Measurements from ENCODE around the gene VASH1. TPM values are rescaled to one million over a fixed set of nuclear protein-coding genes. Genes with fewer than 3 reads are reported as not detected.
A peak's percentile ranks its signal among the peaks of the same experiment; 100 is the strongest.

The VASH1 gene
- total RNA-seq, 1 experiment from 2014 or later = 1.4 TPM

DNA sequence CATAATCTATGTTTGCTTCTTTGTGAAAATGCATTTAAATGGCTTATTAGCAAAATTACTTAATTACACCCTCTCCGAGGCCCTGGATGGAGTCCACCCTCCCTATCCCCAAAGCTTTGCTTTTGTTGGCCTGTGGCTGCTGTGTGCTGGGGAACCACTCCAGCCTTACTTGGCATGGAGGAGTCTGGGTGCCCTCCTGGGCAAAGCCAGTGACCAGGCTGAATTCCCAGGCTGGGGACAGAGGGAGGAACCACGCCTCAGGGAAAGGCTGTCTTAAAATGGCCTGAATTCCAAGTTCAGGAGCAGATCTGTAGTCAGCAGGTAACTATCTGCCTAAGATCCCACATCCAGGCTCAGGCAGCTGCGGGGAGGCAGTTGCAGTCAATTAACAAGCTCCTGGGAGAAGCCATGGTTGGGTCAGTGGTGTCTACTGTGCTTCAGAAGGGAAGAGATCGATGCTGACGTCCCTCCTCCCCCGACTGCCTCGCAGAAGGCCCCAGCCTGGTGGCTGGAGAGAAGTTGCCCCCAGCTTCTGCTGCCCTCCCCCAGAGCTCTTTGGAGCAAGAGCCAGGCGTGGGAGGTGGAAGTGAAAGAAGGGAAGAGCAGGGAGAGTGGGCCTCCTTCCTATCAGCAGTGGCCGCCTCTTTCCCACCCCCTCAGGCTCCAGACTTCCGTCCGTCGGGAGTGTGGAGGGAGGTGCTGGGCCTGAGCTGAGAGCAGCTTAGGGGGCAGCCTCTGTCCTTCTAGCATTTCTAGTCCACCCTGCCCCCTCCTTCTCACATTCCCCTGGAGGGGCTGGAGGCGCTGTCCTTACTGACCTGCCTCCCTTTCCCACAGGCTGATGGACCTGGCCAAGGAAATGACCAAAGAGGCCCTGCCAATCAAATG, 11.3 kb downstream of the VASH1 start:
- CTCF ChIA-PET = interaction anchor here (1.1 to 3.1 kb wide), 2 partner anchors 11 to 62 kb away, joined by 3 to 6 read pairs; no protein-coding TSS in a partner anchor
- H3K4me3 Mint-ChIP-seq (ENCODE audit: low read depth, unreplicated experiment) = no peak overlapping the region

DNA sequence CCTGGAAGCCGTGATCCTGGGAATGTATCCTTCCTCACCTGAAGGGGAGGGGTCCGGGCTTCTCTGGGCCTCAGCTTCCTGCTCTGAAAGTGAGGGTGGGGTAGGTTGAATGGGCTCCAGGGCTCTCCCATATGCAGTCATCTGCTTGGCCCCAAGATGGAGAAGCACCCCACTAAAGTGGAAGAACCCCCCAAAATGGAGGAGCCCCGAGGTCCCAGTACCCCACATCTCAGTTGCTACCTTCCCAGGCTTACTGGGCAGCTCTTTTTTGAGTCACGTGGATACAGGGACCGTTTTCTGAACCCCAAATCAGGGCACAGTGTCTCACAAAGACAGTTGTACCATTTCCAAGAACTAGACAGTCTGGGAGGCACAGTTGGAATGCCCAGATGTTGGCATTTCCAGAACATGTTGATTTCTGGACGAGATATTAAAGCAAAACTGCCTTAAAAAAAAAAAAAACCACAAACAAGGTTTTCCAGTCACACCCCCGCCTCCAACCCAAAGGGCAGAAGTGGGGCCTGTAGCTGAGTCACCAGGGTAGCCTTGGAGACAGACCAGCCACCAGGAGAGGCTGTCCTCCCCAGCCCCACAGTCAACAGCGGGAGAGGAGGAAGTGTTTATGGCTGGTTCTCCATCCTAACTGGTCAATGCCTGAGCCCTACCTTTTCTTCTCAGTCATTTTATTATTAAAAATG, 12.1 kb downstream of the VASH1 start:
- Mint-ChIP-seq H3K4me3 (ENCODE audit: low read depth, unreplicated experiment) (no peak overlapping the region), H3K9me3 (ENCODE audit: low read depth, unreplicated experiment) (no peaks in the 10 kb centered on the region), H3K4me1 (ENCODE audit: low read depth, unreplicated experiment) (no peaks in the 10 kb centered on the region), H3K36me3 (ENCODE audit: insufficient read depth, unreplicated experiment) (peaks cover 8% of the 10 kb centered on the region), H3K27ac (ENCODE audit: unreplicated experiment) (no peak overlapping the region), H3K27me3 (ENCODE audit: unreplicated experiment) (peaks cover 23% of the 10 kb centered on the region)
- intact Hi-C loops (cut with micrococcal nuclease; ENCODE audit: unreplicated experiment) = no loop called here
- CTCF ChIA-PET = interaction anchor here (0.9 to 1.1 kb wide), 2 partner anchors 30 to 63 kb away, joined by 3 read pairs; no protein-coding TSS in a partner anchor
- DNase-seq = peak; percentile 75
- no TSS peak for BruUV-seq (replicated peaks)
- TF ChIP-seq, protein P1, sequence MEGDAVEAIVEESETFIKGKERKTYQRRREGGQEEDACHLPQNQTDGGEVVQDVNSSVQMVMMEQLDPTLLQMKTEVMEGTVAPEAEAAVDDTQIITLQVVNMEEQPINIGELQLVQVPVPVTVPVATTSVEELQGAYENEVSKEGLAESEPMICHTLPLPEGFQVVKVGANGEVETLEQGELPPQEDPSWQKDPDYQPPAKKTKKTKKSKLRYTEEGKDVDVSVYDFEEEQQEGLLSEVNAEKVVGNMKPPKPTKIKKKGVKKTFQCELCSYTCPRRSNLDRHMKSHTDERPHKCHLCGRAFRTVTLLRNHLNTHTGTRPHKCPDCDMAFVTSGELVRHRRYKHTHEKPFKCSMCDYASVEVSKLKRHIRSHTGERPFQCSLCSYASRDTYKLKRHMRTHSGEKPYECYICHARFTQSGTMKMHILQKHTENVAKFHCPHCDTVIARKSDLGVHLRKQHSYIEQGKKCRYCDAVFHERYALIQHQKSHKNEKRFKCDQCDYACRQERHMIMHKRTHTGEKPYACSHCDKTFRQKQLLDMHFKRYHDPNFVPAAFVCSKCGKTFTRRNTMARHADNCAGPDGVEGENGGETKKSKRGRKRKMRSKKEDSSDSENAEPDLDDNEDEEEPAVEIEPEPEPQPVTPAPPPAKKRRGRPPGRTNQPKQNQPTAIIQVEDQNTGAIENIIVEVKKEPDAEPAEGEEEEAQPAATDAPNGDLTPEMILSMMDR (IDR thresholded peaks at IDR 0.05; ENCODE audit: unreplicated experiment) = no peak

More for the DNA sequence above, 11.3 kb downstream of the VASH1 start:
- no TSS peak for BruUV-seq (replicated peaks)
- H3K9me3 Mint-ChIP-seq (ENCODE audit: low read depth, unreplicated experiment) = no peaks in the 10 kb centered on the region
- DNase-seq = no peak
- H3K27ac Mint-ChIP-seq (ENCODE audit: unreplicated experiment) = no peak overlapping the region
- H3K27me3 Mint-ChIP-seq (ENCODE audit: unreplicated experiment) = peaks cover 23% of the 10 kb centered on the region
- TF ChIP-seq, protein P1 (IDR thresholded peaks at IDR 0.05; ENCODE audit: unreplicated experiment) = no peak
- no peaks in the 10 kb centered on the region for H3K4me1 Mint-ChIP-seq (ENCODE audit: low read depth, unreplicated experiment)
- peaks cover 8% of the 10 kb centered on the region for H3K36me3 Mint-ChIP-seq (ENCODE audit: insufficient read depth, unreplicated experiment)
- intact Hi-C loops (cut with micrococcal nuclease; ENCODE audit: unreplicated experiment) = no loop called here

DNA sequence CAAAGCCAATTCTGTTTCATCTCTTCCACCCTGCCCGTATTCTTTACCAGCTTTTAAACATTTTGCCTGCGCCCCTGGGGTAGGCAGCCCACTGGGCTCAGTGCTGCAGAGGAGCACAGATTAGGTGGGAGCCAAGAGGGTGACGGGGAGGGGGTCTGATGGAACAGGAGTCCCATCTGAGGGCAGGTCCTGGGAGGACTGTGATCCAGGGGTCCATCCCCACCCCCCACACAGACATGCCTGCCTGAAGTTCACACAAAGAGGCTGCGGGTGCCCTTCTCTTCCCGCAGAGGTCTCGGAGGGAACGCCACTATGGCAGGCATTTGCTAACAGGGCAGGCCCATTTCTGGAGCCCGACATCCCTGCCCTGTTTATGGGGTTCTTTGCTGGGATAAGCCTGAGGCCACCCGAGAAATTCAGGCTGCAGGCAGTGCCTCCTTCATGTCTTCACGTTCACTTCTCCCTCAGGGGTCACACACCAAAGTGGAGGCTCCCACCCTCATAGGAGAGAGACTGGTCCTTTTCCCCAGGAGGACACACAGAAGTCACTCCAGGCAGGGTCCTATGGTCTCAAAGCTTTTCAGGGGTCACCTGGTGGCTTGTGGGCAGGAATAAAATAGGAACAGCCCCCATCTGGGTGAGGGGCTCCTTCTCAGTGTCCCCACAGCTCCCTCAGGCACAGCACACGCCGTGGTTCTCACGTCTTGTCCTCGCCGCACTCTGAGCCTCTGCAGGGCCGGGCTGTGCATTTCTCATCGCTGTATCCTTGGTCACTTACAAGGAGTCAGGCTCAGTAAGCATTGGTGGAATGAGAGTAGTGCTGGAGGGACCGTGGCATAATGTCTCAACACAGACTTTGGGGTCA, 12.9 kb downstream of the VASH1 start:
- peaks cover 13% of the 10 kb centered on the region for H3K36me3 Mint-ChIP-seq (ENCODE audit: insufficient read depth, unreplicated experiment)
- CTCF ChIA-PET = interaction anchor here (0.9 to 1.1 kb wide), 2 partner anchors 31 to 64 kb away, joined by 3 read pairs; no protein-coding TSS in a partner anchor
- BruUV-seq (replicated peaks) = no TSS peak
- no peaks in the 10 kb centered on the region for H3K9me3 Mint-ChIP-seq (ENCODE audit: low read depth, unreplicated experiment)
- no peaks in the 10 kb centered on the region for H3K4me1 Mint-ChIP-seq (ENCODE audit: low read depth, unreplicated experiment)
- H3K4me3 Mint-ChIP-seq (ENCODE audit: low read depth, unreplicated experiment) = no peak overlapping the region
- H3K27me3 Mint-ChIP-seq (ENCODE audit: unreplicated experiment) = peaks cover 23% of the 10 kb centered on the region
- TF ChIP-seq, protein P1 (IDR thresholded peaks at IDR 0.05; ENCODE audit: unreplicated experiment) = no peak
- H3K27ac Mint-ChIP-seq (ENCODE audit: unreplicated experiment) = no peak overlapping the region
- intact Hi-C loops (cut with micrococcal nuclease; ENCODE audit: unreplicated experiment) = no loop called here
- no peak for DNase-seq
